GM10248 (cell line): ENCODE data around the gene CCDC97.
A peak's percentile ranks its signal among the peaks of the same experiment; 100 is the strongest.

Experiments
- CTCF ChIA-PET: fragments of 300-600 bp; sonication (Branson Sonifier 250); formaldehyde crosslinking; extraction: SDS; loops from one replicate; lab custom pipeline; 2021; ENCODE audit warnings: antibody characterized with exemption; lab: Yijun Ruan, JAX
- POLR2A ChIA-PET: fragments of 350-650 bp; sonication (Branson Sonifier 250); formaldehyde crosslinking; extraction: SDS; loops from one replicate; lab custom pipeline; 2020; ENCODE audit warnings: antibody characterized with exemption; lab: Yijun Ruan, JAX
- DNase-seq: peaks from one replicate; pipeline ENCODE4 v3.0.0; 2012; ENCODE audit errors: extremely low spot score
- TF ChIP-seq, protein P1 (sequence below): IDR thresholded peaks from 2 replicates; pipeline ENCODE4 v1.5.1; 2012; ENCODE audit warnings: mild to moderate bottlenecking, low read depth; ENCODE audit errors: extremely low read depth, missing control alignments, control extremely low read depth

Gene CCDC97

DNA sequence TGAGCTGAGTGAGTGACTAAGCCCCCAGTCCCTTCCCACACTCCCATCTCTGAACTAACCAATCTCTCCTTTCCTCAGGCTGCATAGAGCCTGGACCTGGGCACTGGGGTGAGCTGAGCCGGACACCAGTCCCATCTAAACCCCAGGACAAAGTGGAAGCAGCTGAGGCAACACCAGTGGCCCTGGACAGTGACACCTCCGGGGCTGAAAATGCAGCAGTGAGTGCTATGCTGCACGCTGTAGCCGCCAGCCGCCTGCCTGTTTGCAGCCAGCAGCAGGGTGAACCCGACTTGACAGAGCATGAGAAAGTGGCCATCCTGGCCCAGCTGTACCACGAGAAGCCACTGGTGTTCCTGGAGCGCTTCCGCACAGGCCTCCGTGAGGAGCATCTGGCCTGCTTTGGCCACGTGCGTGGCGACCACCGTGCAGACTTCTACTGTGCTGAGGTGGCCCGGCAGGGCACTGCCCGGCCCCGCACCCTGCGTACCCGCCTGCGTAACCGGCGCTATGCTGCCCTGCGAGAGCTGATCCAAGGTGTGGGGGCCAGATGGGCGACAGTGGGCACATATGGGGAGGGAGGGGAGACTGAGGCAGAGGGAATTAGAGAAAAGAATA, 6.4 kb downstream of the CCDC97 start:
- no peak for DNase-seq
- ChIA-PET CTCF (interaction anchor here (0.9 to 1.7 kb wide), 4 partner anchors 7 to 14 kb away, joined by 4 to 6 read pairs (median 4); no protein-coding TSS in a partner anchor), POLR2A (no interaction called here)
- TF ChIP-seq, protein P1, sequence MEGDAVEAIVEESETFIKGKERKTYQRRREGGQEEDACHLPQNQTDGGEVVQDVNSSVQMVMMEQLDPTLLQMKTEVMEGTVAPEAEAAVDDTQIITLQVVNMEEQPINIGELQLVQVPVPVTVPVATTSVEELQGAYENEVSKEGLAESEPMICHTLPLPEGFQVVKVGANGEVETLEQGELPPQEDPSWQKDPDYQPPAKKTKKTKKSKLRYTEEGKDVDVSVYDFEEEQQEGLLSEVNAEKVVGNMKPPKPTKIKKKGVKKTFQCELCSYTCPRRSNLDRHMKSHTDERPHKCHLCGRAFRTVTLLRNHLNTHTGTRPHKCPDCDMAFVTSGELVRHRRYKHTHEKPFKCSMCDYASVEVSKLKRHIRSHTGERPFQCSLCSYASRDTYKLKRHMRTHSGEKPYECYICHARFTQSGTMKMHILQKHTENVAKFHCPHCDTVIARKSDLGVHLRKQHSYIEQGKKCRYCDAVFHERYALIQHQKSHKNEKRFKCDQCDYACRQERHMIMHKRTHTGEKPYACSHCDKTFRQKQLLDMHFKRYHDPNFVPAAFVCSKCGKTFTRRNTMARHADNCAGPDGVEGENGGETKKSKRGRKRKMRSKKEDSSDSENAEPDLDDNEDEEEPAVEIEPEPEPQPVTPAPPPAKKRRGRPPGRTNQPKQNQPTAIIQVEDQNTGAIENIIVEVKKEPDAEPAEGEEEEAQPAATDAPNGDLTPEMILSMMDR = no peak

DNA sequence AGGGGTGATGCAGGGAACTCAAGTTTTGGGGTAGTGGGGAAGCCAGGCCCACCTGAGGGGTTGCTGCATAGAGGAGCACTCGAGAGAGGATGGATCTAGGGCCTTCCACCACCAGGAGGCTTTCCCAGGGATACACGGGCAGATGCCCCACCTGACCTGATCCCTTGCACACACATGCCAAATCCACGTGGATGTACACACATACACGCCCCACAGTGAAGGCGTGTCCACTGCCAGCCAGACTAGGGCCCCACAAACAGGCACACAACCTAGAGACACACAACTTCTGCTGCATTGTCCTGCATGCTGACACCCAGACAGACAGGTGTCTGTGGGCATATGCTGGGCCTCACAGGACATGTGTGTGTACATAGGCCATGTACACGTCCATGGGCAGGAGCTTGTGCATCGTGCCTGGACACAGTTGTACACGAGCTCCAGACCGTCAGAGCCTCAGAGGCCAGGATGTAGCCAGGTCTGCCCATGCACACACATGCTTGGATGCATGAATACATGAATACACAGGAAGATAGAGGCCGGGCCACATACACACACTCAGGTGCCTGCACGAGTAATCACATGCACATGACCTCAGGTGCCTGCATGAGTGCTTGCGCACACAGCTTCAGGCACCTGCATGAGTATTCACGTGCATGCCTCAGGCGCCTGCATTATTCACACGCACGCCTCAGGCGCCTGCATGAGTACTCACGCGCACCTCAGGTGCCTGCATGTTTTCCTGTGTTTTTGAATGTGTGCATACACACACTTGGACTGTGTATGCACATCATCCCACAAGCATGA, 8.9 kb downstream of the CCDC97 start:
- ChIA-PET POLR2A (no interaction called here), CTCF (no interaction called here)
- TF ChIP-seq, protein P1 = no peak
- DNase-seq = no peak

DNA sequence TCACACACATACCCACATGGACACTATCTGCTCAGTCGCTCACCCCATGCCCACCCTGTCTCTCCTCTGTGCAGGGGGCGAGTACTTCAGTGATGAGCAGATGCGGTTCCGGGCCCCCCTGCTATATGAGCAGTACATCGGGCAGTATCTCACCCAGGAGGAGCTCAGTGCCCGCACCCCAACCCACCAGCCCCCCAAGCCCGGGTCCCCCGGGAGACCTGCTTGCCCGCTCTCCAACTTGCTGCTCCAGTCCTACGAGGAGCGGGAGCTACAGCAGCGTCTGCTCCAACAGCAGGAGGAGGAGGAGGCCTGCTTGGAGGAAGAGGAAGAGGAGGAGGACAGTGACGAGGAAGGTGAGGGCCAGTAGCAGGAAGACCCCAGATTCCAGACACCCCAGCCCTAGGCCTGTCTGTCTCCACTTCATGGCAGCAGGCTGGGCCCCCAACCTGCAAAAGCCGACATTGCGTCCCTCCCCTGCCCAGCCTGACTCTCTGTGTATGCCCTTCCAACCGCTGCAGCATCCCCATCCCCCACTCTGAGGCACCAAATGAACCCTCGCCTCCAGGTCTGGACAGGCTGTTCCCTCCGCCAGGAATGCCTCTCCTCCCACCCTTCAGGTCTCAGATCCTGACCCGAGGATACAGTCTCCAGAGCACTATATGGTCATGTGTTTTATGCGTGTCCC, 9.7 kb downstream of the CCDC97 start:
- no peak for DNase-seq
- TF ChIP-seq, protein P1 = no peak
- POLR2A ChIA-PET = no interaction called here
- CTCF ChIA-PET = interaction anchor here (1.0 to 1.1 kb wide), 2 partner anchors 11 to 32 kb away, joined by 3 read pairs; no protein-coding TSS in a partner anchor

DNA sequence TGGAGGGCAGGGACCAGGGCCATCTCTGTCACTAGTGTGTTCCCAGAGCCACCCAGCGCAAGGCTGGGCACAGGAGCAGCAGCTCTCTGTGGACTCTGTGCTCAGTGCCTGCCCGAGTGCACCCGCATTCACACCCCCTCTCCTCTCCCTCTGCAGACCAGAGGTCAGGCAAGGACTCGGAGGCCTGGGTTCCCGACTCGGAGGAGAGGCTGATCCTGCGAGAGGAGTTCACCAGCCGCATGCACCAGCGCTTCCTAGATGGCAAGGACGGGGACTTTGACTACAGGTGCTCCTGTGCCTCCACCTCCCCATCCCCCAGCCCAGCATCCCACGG, 10.2 kb downstream of the CCDC97 start:
- POLR2A ChIA-PET = no interaction called here
- CTCF ChIA-PET = interaction anchor here (0.8 to 1.1 kb wide), 3 partner anchors 9 to 31 kb away, joined by 3 read pairs; no protein-coding TSS in a partner anchor

DNA sequence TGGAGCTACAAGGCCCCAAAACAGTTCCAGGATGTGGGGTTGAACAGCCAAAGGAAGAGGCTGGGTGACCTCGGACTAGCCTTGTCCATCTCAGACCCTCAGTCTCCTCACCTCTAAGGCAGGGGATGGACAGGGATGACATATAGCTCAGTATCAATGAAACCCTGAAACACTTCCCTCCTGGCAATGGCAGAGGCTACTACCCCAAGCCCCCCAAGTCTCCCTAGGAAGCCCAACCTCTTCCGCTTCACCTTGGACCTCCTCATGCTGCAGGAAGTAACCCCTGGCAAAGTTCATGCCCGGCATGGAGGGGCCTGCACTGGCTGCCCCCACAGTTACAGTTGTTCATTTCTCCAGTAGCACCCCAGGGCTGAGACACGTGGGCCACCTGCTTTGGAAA, 10.6 kb downstream of the CCDC97 start:
- CTCF ChIA-PET = interaction anchor here (0.8 to 1.1 kb wide), 3 partner anchors 8 to 31 kb away, joined by 3 read pairs; no protein-coding TSS in a partner anchor
- POLR2A ChIA-PET = interaction anchor here (0.6 kb wide), 2 partner anchors 21 to 25 kb away, joined by 3 read pairs; no protein-coding TSS in a partner anchor

More for the DNA sequence above, 10.2 kb downstream of the CCDC97 start:
- TF ChIP-seq, protein P1 = no peak
- peak; percentile 9 for DNase-seq

More for the DNA sequence above, 10.6 kb downstream of the CCDC97 start:
- no peak for DNase-seq
- TF ChIP-seq, protein P1 = no peak
